GM23338 (cell line): ENCODE results near the gene SESN3. TPM values are rescaled to one million over a fixed set of nuclear protein-coding genes. Genes with fewer than 3 reads are reported as not detected.

Experiments
- ATAC-seq: fragments of 200-7000 bp; cut with Tn5 transposase; 3 replicates; pipeline ENCODE4 v1.9.1; 2020
- DNase-seq: peaks from one replicate; pipeline ENCODE4 v3.0.0-alpha.2; 2015; ENCODE audit warnings: low spot score
- H2AFZ ChIP-seq: fragments of 200-600 bp; sonication (generic); 2 replicates; pipeline ENCODE4 v1.8.0; 2016; ENCODE audit warnings: antibody characterized with exemption, mild to moderate bottlenecking, moderate library complexity
- H3F3A ChIP-seq: fragments of 200-600 bp; sonication (generic); replicated peaks from 2 replicates; pipeline ENCODE4 v1.8.0; 2017; ENCODE audit warnings: antibody characterized with exemption, mixed run types, low read depth
- H3K27ac ChIP-seq: fragments of 200-600 bp; sonication (generic); 2 replicates; pipeline ENCODE4 v1.6.1; 2016; ENCODE audit warnings: low read depth
- H3K27me3 ChIP-seq: fragments of 200-600 bp; sonication (generic); 2 replicates; pipeline ENCODE4 v1.8.0; 2016; ENCODE audit warnings: mild to moderate bottlenecking, mixed run types, moderate library complexity; ENCODE audit not compliant: insufficient read depth
- H3K36me3 ChIP-seq: fragments of 200-600 bp; sonication (generic); 2 replicates; pipeline ENCODE4 v1.8.0; 2016; ENCODE audit warnings: mild to moderate bottlenecking; ENCODE audit not compliant: insufficient read depth
- H3K4me1 ChIP-seq: fragments of 200-600 bp; sonication (generic); 2 replicates; pipeline ENCODE4 v1.8.0; 2016; ENCODE audit warnings: mild to moderate bottlenecking, moderate library complexity; ENCODE audit not compliant: insufficient read depth
- H3K4me2 ChIP-seq: fragments of 200-600 bp; sonication (generic); 2 replicates; pipeline ENCODE4 v1.7.1; 2017; ENCODE audit warnings: mixed run types
- H3K4me3 ChIP-seq: fragments of 200-600 bp; sonication (generic); 2 replicates; pipeline ENCODE4 v1.6.1; 2016; ENCODE audit warnings: mixed run types
- H3K79me2 ChIP-seq: fragments of 200-600 bp; sonication (generic); replicated peaks from 2 replicates; pipeline ENCODE4 v1.8.0; 2017; ENCODE audit warnings: mild to moderate bottlenecking; ENCODE audit not compliant: insufficient read depth
- H3K9me2 ChIP-seq: fragments of 200-600 bp; sonication (generic); 2 replicates; pipeline ENCODE4 v1.8.0; 2017; ENCODE audit not compliant: insufficient read depth
- H4K20me1 ChIP-seq: fragments of 200-600 bp; sonication (generic); replicated peaks from 2 replicates; pipeline ENCODE4 v1.8.0; 2017; ENCODE audit warnings: mild to moderate bottlenecking; ENCODE audit not compliant: insufficient read depth
- H3K27ac Mint-ChIP-seq: 2 replicates; pipeline ENCODE4 v1.8.0; 2020; ENCODE audit warnings: inconsistent platforms, mild to moderate bottlenecking, moderate library complexity, mixed read lengths
- H3K27me3 Mint-ChIP-seq: 3 replicates; pipeline ENCODE4 v1.8.0; 2022; ENCODE audit warnings: low read depth, mild to moderate bottlenecking, moderate library complexity, mixed read lengths, inconsistent platforms; ENCODE audit not compliant: insufficient read depth, poor library complexity
- H3K36me3 Mint-ChIP-seq: 3 replicates; pipeline ENCODE4 v1.8.0; 2021; ENCODE audit warnings: low read depth, mild to moderate bottlenecking, inconsistent platforms, moderate library complexity, mixed read lengths
- H3K4me1 Mint-ChIP-seq: 3 replicates; pipeline ENCODE4 v1.8.0; 2020; ENCODE audit warnings: mild to moderate bottlenecking, inconsistent platforms, mixed read lengths
- H3K4me3 Mint-ChIP-seq: 3 replicates; pipeline ENCODE4 v1.8.0; 2021; ENCODE audit warnings: moderate library complexity, mild to moderate bottlenecking, inconsistent platforms, mixed read lengths
- H3K9me3 Mint-ChIP-seq: 3 replicates; pipeline ENCODE4 v1.8.0; 2020; ENCODE audit warnings: moderate library complexity, mild to moderate bottlenecking, inconsistent platforms, mixed read lengths
- CREB1 ChIP-seq: fragments of 250-450 bp; sonication (Bioruptor Pico); IDR thresholded peaks from 2 replicates; pipeline ENCODE4 v1.5.0; 2020; ENCODE audit warnings: low read depth, mild to moderate bottlenecking, moderate library complexity
- EZH2 ChIP-seq: fragments of 200-600 bp; sonication (generic); IDR thresholded peaks from one replicate; pipeline ENCODE4 v1.8.0; 2017; ENCODE audit warnings: antibody characterized with exemption, mild to moderate bottlenecking, low read depth; ENCODE audit not compliant: unreplicated experiment
- NANOG ChIP-seq: IDR thresholded peaks from 2 replicates; pipeline ENCODE4 v1.6.1; 2016; ENCODE audit warnings: antibody characterized with exemption, borderline replicate concordance
- ZNF114 ChIP-seq: fragments of 250-450 bp; sonication (Bioruptor Pico); IDR thresholded peaks from 2 replicates; pipeline ENCODE4 v1.5.0; 2020; ENCODE audit warnings: mild to moderate bottlenecking, moderate library complexity
- ZNF331 ChIP-seq: fragments of 250-450 bp; sonication (Bioruptor Pico); IDR thresholded peaks from 2 replicates; pipeline ENCODE4 v1.5.0; 2020; ENCODE audit warnings: low read depth, mild to moderate bottlenecking, moderate library complexity
- polyA plus RNA-seq: library from polyadenylated mRNA; unstranded; fragments of >200 nt; fragmentation: Nextera tagmentation; extraction: Ambion mirVana; gene quantifications from 2 replicates; pipeline ENCODE4 v1.2.1, GENCODE V29; 2016
- total RNA-seq: library from RNA; depleted of rRNA; stranded (reverse); fragments of >200 nt; shearing (Covaris generic); gene quantifications from 2 replicates; pipeline ENCODE4 v1.2.3, GENCODE V29; 2014
- TF ChIP-seq, protein P1 (sequence below): IDR thresholded peaks from 2 replicates; pipeline ENCODE4 v1.6.1; 2016; ENCODE audit warnings: antibody characterized with exemption
- TF ChIP-seq, protein P2 (sequence below), 2 experiments: fragments of 200-600 bp in 1 of 2; sonication (generic) in 1 of 2; conservative IDR thresholded peaks; 2 replicates each; pipeline versions ENCODE4 v1.5.1 to v1.6.1; 2016 to 2017; ENCODE audit warnings: antibody characterized with exemption in 2 of 2, low read depth in 2 of 2, mild to moderate bottlenecking in 2 of 2, moderate library complexity in 1 of 2
- TF ChIP-seq, protein P3 (sequence below): IDR thresholded peaks from one replicate; pipeline ENCODE4 v1.6.1; 2018; ENCODE audit warnings: antibody characterized with exemption; ENCODE audit not compliant: unreplicated experiment

The SESN3 gene
- total and polyA plus RNA-seq, 2 experiments from 2014 or later: 5.5 to 30.5 TPM

DNA sequence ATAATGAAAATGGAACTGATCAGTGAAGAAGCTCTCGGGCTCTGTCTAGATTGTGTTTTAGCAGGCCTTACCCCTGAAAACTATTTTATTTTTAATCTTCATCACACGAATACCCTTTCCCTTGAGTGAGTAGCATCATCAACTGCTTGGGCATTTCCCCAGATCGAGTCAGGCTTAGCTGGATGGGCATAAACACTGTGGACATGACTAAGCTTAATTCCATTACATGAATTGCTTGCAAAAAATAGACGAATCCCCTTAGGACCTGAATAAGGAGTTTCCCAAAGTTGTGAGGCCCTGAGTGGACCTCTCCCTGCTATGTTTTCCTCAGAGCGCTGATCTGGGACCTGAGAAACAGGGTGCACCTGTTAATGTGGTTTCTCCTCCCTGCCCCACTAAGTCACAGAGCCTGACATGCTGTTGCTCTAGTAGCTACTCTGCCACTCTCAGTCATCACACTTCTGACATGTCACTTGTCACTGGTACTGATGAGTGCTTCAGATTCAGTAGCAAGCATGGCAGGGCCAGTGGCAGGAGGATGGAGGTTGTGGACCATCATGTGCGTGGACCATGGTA lies 87.8 kb downstream of the SESN3 start:
- Histone ChIP-seq H3K27ac (no peak overlapping the region), H3K27me3 (peaks cover 47% of the 10 kb centered on the region)
- ATAC-seq: no peak

More for the DNA sequence above, 87.8 kb downstream of the SESN3 start:
- no peaks in the 10 kb centered on the region for H3K79me2 ChIP-seq
- no peak overlapping the region for H3K4me2 ChIP-seq
- no peak overlapping the region for H2AFZ ChIP-seq
- H3K4me3 ChIP-seq: no peak overlapping the region
- H4K20me1 ChIP-seq: no peaks in the 10 kb centered on the region
- Mint-ChIP-seq H3K4me1 (no peaks in the 10 kb centered on the region), H3K9me3 (no peaks in the 10 kb centered on the region), H3K36me3 (no peaks in the 10 kb centered on the region), H3K4me3 (no peak overlapping the region), H3K27me3 (peaks cover 14% of the 10 kb centered on the region), H3K27ac (no peak overlapping the region)
- H3F3A ChIP-seq: no peaks in the 10 kb centered on the region
- H3K4me1 ChIP-seq: no peaks in the 10 kb centered on the region
- no peak for DNase-seq
- TF ChIP-seq, protein P1, sequence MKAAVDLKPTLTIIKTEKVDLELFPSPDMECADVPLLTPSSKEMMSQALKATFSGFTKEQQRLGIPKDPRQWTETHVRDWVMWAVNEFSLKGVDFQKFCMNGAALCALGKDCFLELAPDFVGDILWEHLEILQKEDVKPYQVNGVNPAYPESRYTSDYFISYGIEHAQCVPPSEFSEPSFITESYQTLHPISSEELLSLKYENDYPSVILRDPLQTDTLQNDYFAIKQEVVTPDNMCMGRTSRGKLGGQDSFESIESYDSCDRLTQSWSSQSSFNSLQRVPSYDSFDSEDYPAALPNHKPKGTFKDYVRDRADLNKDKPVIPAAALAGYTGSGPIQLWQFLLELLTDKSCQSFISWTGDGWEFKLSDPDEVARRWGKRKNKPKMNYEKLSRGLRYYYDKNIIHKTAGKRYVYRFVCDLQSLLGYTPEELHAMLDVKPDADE: no peak
- no peak for TF ChIP-seq EZH2
- TF ChIP-seq ZNF114: no peak
- TF ChIP-seq, protein P2, sequence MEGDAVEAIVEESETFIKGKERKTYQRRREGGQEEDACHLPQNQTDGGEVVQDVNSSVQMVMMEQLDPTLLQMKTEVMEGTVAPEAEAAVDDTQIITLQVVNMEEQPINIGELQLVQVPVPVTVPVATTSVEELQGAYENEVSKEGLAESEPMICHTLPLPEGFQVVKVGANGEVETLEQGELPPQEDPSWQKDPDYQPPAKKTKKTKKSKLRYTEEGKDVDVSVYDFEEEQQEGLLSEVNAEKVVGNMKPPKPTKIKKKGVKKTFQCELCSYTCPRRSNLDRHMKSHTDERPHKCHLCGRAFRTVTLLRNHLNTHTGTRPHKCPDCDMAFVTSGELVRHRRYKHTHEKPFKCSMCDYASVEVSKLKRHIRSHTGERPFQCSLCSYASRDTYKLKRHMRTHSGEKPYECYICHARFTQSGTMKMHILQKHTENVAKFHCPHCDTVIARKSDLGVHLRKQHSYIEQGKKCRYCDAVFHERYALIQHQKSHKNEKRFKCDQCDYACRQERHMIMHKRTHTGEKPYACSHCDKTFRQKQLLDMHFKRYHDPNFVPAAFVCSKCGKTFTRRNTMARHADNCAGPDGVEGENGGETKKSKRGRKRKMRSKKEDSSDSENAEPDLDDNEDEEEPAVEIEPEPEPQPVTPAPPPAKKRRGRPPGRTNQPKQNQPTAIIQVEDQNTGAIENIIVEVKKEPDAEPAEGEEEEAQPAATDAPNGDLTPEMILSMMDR (conservative IDR thresholded peaks at IDR 0.05; ENCODE audit: low read depth in 2 of 2): no peak
- TF ChIP-seq, protein P3, sequence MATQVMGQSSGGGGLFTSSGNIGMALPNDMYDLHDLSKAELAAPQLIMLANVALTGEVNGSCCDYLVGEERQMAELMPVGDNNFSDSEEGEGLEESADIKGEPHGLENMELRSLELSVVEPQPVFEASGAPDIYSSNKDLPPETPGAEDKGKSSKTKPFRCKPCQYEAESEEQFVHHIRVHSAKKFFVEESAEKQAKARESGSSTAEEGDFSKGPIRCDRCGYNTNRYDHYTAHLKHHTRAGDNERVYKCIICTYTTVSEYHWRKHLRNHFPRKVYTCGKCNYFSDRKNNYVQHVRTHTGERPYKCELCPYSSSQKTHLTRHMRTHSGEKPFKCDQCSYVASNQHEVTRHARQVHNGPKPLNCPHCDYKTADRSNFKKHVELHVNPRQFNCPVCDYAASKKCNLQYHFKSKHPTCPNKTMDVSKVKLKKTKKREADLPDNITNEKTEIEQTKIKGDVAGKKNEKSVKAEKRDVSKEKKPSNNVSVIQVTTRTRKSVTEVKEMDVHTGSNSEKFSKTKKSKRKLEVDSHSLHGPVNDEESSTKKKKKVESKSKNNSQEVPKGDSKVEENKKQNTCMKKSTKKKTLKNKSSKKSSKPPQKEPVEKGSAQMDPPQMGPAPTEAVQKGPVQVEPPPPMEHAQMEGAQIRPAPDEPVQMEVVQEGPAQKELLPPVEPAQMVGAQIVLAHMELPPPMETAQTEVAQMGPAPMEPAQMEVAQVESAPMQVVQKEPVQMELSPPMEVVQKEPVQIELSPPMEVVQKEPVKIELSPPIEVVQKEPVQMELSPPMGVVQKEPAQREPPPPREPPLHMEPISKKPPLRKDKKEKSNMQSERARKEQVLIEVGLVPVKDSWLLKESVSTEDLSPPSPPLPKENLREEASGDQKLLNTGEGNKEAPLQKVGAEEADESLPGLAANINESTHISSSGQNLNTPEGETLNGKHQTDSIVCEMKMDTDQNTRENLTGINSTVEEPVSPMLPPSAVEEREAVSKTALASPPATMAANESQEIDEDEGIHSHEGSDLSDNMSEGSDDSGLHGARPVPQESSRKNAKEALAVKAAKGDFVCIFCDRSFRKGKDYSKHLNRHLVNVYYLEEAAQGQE: no peak
- no peak for TF ChIP-seq NANOG
- TF ChIP-seq ZNF331 (CRISPR knock-in tag): no peak
- no peak for TF ChIP-seq CREB1 (CRISPR knock-in tag)
- H3K36me3 ChIP-seq: no peaks in the 10 kb centered on the region
- H3K9me2 ChIP-seq: peaks cover 5% of the 10 kb centered on the region; the same call in 1 of the 2 replicates
